Mesodermal cell (in vitro differentiated cells): Measurements from ENCODE around the gene PRDM1.
A peak's percentile ranks its signal among the peaks of the same experiment; 100 is the strongest.

Experiments used
- H3K27ac ChIP-seq: 2 replicates; pipeline ENCODE4 v1.7.0; 2013; ENCODE audit warnings: mild to moderate bottlenecking, low read depth, low read length, moderate library complexity; ENCODE audit not compliant: severe bottlenecking
- H3K36me3 ChIP-seq: 2 replicates; pipeline ENCODE4 v1.7.1; 2013; ENCODE audit warnings: mild to moderate bottlenecking, low read length, moderate library complexity; ENCODE audit not compliant: control insufficient read depth, insufficient read depth
- H3K4me1 ChIP-seq: one replicate; pipeline ENCODE4 v1.7.1; 2013; ENCODE audit warnings: mild to moderate bottlenecking, low read length; ENCODE audit not compliant: insufficient read depth, control insufficient read depth, poor library complexity, severe bottlenecking
- H3K4me3 ChIP-seq: 2 replicates; pipeline ENCODE4 v1.7.0; 2013; ENCODE audit warnings: low read length, control low read depth, mild to moderate bottlenecking; ENCODE audit not compliant: insufficient read depth, poor library complexity, severe bottlenecking; ENCODE audit errors: extremely low read depth
- H3K9me3 ChIP-seq: 2 replicates; pipeline ENCODE4 v1.7.1; 2013; ENCODE audit warnings: mild to moderate bottlenecking, low read length, moderate library complexity; ENCODE audit not compliant: control insufficient read depth
- WGBS, 2 experiments: methylation state at CpG; one replicate each; pipeline ENCODE4 v1.1.5; 2013; ENCODE audit warnings: missing lambda C conversion rate in 2 of 2; ENCODE audit not compliant: insufficient coverage in 2 of 2; 5-methylcytosine and 5-hydroxymethylcytosine counted together

Gene PRDM1

DNA sequence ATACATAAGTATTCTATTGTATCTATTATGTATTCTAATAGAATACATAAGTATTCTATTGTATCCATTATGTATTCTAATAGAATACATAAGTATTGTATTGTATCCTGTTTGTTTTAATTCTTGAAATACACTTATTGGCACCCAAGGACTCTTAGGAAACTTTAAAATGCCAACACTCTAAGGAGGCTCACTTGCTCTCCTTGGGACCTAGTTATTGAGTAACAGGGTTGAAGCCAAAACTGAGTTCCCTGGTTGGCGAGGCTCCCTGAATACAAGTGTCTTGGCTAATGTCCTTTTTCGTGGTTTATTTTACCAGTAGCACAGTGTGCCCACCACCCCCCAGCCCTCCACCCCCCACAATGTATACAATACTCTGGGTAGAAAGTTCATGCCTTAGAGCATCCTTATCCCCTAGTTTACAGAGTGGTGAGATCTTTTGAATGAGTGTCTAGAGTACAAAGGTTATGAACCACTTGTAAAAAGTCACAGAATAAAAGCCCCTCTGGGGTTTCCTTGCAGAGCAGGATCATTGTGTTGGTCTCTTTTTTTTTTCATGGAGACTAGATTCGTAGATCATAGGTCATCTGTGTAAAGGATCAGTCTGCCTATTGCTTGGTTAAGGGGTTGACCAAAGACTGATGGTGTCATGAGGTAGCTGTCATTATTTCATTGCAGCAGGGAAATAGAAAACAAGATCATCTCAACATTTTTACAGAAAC is 32.5 kb upstream of the PRDM1 start:
- WGBS, 2 experiments, result 80 to 100% methylated on average over 1 of the region's 3 CpGs
- H3K36me3 ChIP-seq, result no peaks in the 10 kb centered on the region
- peaks cover 4% of the 10 kb centered on the region for H3K4me1 ChIP-seq
- no peak overlapping the region for H3K27ac ChIP-seq
- no peak overlapping the region for H3K4me3 ChIP-seq
- no peaks in the 10 kb centered on the region for H3K9me3 ChIP-seq

- H3K4me3 ChIP-seq, result no peak overlapping the region
- WGBS, 2 experiments, result 100% methylated on average over 2 of the region's 4 CpGs; no CpG with 5 or more reads in 1 of the 2 experiments
- H3K4me1 ChIP-seq, result peaks cover 4% of the 10 kb centered on the region
- no peaks in the 10 kb centered on the region for H3K9me3 ChIP-seq
- no peak overlapping the region for H3K27ac ChIP-seq
- H3K36me3 ChIP-seq, result no peaks in the 10 kb centered on the region
These were observed 30.6 kb upstream of the PRDM1 start for GRCh38 chr6:106055489-106055888.

DNA sequence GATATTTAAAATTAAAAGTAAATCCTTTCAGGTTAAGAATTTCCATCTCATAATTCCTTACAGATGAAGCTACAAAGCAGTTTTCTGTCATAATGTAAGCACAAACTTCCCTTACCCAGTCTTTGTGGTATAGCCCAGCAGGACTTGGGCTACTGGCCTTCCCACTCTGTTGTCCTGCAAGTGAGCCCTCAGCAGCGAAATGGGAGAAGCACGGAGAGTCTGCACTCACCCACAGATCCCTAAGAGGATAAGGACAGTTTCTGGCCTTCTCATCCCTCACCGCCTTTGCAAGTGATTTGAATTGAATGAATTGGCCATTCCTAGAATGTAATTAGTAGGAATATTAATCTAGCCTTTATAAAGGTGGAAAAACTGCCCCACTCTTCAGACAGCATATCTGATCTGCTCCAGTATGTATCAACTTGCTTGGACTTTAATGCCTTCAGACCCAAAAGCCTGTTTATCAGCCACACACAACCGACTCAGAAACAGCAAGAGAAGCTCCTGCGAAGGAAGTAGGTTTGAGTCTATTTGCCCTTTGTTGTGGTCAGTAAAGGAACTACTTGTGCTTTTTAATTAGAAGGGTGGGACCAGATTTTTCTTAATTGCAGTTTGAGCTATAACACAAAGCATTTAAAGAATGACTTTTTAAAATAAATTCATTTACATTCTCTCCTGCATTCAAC is 29.9 kb upstream of the PRDM1 start:
- no peak overlapping the region for H3K4me3 ChIP-seq
- no peaks in the 10 kb centered on the region for H3K36me3 ChIP-seq
- no peaks in the 10 kb centered on the region for H3K9me3 ChIP-seq
- H3K4me1 ChIP-seq, result peaks cover 4% of the 10 kb centered on the region
- 16% methylated on average over 2 of the region's 5 CpGs; no CpG with 5 or more reads in 1 of the 2 experiments for WGBS, 2 experiments
- no peak overlapping the region for H3K27ac ChIP-seq

GRCh38 chr6:106056746-106057390 is 29.3 kb upstream of the PRDM1 start:
- H3K4me3 ChIP-seq, result no peak overlapping the region
- WGBS, 2 experiments, result 100% methylated on average over 1 of the region's 1 CpG; no CpG with 5 or more reads in 1 of the 2 experiments
- no peaks in the 10 kb centered on the region for H3K36me3 ChIP-seq
- peaks cover 4% of the 10 kb centered on the region for H3K4me1 ChIP-seq
- H3K9me3 ChIP-seq, result no peaks in the 10 kb centered on the region
- H3K27ac ChIP-seq, result no peak overlapping the region

DNA sequence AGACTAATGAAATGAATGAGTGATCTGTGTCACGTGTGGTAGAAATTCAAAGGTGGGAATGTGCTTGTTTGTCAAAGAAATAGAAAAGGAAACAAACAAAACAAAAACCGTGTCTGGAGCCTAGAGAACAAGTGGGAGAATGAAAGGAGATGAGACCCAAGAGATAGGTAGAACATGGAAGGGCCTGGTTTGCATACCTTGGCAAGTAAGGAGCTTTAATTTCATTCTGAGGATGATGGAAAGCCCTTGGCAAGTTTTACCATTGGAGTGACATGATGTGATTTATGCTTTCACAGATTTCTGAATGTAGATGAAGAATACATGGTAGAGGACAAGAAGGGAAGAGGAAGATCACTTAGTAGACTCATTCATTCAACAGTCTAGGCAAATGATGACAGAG is 26.8 kb upstream of the PRDM1 start:
- Histone ChIP-seq H3K36me3 (no peaks in the 10 kb centered on the region), H3K4me3 (no peak overlapping the region), H3K4me1 (peaks cover 11% of the 10 kb centered on the region), H3K9me3 (no peaks in the 10 kb centered on the region), H3K27ac (no peak overlapping the region)
- WGBS, 2 experiments, result 75 to 81% methylated on average over 1 to 2 of the region's 2 CpGs

DNA sequence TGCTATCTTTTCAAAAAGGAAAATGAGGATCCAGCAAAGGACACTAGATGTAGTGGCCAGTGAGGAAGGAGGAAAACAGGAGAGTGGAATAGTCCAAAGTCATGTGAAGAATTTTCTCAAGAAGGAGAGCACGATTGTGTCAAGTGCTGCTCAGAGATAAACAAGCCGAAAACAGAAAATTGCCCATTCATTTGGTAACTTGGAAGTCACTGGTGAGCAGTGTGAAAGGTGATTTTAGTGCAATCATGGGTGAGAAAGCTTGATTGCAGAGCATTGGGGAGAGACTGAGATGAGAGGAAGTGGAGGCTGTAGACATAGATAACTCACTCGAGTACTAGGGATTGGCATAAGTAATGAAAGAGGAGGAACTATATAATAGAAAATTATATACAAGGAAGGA is 26.0 kb upstream of the PRDM1 start:
- no peak overlapping the region for H3K27ac ChIP-seq
- H3K4me3 ChIP-seq, result no peak overlapping the region
- H3K36me3 ChIP-seq, result no peaks in the 10 kb centered on the region
- no peaks in the 10 kb centered on the region for H3K9me3 ChIP-seq
- WGBS, 2 experiments, result 84 to 89% methylated on average over 2 of the region's 3 CpGs
- H3K4me1 ChIP-seq, result peaks cover 17% of the 10 kb centered on the region

GRCh38 chr6:106063448-106063850 is 22.7 kb upstream of the PRDM1 start:
- Histone ChIP-seq H3K4me3 (no peak overlapping the region), H3K36me3 (no peaks in the 10 kb centered on the region), H3K4me1 (peaks cover 13% of the 10 kb centered on the region), H3K27ac (peak overlapping the region; percentile 19), H3K9me3 (no peaks in the 10 kb centered on the region)
- WGBS, 2 experiments, result 100% methylated on average over 1 of the region's 2 CpGs

- WGBS, 2 experiments, result 51 to 52% methylated on average over 2 to 3 of the region's 3 CpGs
- peaks cover 13% of the 10 kb centered on the region for H3K4me1 ChIP-seq
- no peaks in the 10 kb centered on the region for H3K9me3 ChIP-seq
These were observed 22.0 kb upstream of the PRDM1 start for GRCh38 chr6:106064142-106064541.

DNA sequence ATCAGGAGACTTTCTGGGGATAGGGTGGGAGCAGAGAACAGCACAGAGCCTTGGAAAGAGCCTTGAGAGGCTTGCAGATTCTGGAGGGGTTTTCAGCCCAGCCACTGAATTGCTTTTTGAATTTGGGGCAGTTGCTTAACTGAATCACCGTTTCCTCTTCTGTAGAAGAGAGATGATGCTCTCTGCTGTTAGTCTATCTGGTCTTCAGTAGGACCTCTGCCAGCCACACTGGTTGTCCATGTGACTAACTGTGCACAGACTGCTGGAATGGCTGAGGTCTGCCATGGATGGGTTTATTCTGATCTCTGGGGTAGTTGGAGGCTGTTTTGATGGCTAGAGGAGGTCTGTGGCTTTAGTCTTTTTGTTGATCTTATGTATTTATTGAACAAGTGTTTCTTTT is 21.4 kb upstream of the PRDM1 start:
- no peaks in the 10 kb centered on the region for H3K9me3 ChIP-seq

More at GRCh38 chr6:106064142-106064541, 22.0 kb upstream of the PRDM1 start:
- Histone ChIP-seq H3K4me3 (no peak overlapping the region), H3K36me3 (no peaks in the 10 kb centered on the region), H3K27ac (no peak overlapping the region)

DNA sequence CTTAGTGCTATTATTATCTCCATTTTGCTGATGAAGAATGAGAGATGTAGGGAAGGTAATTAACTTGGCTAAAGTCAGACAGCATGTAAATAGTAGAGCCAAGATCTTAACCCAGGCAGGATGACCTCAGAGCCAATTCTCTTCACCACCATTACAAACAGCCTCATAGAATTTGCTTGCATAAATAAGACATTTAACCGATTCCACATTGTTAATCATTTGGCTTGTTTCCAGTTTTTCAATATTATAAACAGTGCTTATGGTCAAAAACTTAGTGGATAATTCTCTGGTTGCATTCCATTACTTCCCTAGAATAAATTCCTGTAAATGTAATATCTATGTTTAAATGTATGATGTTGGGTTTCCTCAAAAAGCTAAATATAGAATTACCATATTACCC is 19.1 kb upstream of the PRDM1 start:
- H3K4me1 ChIP-seq, result peaks cover 13% of the 10 kb centered on the region
- H3K36me3 ChIP-seq, result no peaks in the 10 kb centered on the region
- no CpG with 5 or more reads among the region's 1 CpG for WGBS, 2 experiments
- H3K27ac ChIP-seq, result no peak overlapping the region
- H3K4me3 ChIP-seq, result no peak overlapping the region
- no peaks in the 10 kb centered on the region for H3K9me3 ChIP-seq

More for the DNA sequence above, 21.4 kb upstream of the PRDM1 start:
- Histone ChIP-seq H3K36me3 (no peaks in the 10 kb centered on the region), H3K27ac (no peak overlapping the region), H3K4me1 (peaks cover 13% of the 10 kb centered on the region), H3K4me3 (no peak overlapping the region)
- WGBS, 2 experiments, result 14% methylated on average over 1 of the region's 1 CpG; no CpG with 5 or more reads in 1 of the 2 experiments
